Epithelial cell of proximal tubule (primary cell): ENCODE data around the gene PGM2. TPM values are rescaled to one million over a fixed set of nuclear protein-coding genes. Genes with fewer than 3 reads are reported as not detected.

Experiments
- DNase-seq: peaks from one replicate; pipeline ENCODE4 v3.0.0-alpha.2; 2011; ENCODE audit warnings: low read depth
- H3K4me3 ChIP-seq: 2 replicates; pipeline ENCODE4 v1.5.1; 2011; ENCODE audit warnings: low read depth, mild to moderate bottlenecking, low read length
- CTCF ChIP-seq: conservative IDR thresholded peaks from 2 replicates; pipeline ENCODE4 v1.5.1; 2012; ENCODE audit warnings: low read depth, mild to moderate bottlenecking, low read length
- total RNA-seq: library from RNA; depleted of rRNA; stranded (reverse); fragments of >200 nt; gene quantifications from 2 replicates; pipeline ENCODE4 v1.2.3, GENCODE V29; 2015

PGM2 gene
- total RNA-seq, 1 donor from 2014 or later: 27.4 TPM

GRCh38 chr4:37802068-37802666, 24.3 kb upstream of the PGM2 start:
- peak; percentile 78 for TF ChIP-seq CTCF
- no peak for DNase-seq
- no peak overlapping the region for H3K4me3 ChIP-seq

- TF ChIP-seq CTCF: peak; percentile 57
- H3K4me3 ChIP-seq: no peak overlapping the region
- DNase-seq: no peak
Observed at GRCh38 chr4:37803348-37803973, 23.0 kb upstream of the PGM2 start.

GRCh38 chr4:37805091-37805490, 21.4 kb upstream of the PGM2 start:
- H3K4me3 ChIP-seq: no peak overlapping the region
- TF ChIP-seq CTCF: no peak

GRCh38 chr4:37812713-37813112, 13.8 kb upstream of the PGM2 start:
- no peak for TF ChIP-seq CTCF
- peak; percentile 66 for DNase-seq
- H3K4me3 ChIP-seq: no peak overlapping the region

More at GRCh38 chr4:37805091-37805490, 21.4 kb upstream of the PGM2 start:
- DNase-seq: no peak

GRCh38 chr4:37815591-37815990, 10.9 kb upstream of the PGM2 start:
- H3K4me3 ChIP-seq: no peak overlapping the region
- no peak for DNase-seq
- TF ChIP-seq CTCF: no peak

- no peak for TF ChIP-seq CTCF
- H3K4me3 ChIP-seq: no peak overlapping the region
- DNase-seq: no peak
Observed at GRCh38 chr4:37816006-37816405, 10.5 kb upstream of the PGM2 start.

- no peak for DNase-seq
- no peak overlapping the region for H3K4me3 ChIP-seq
- no peak for TF ChIP-seq CTCF
Observed at GRCh38 chr4:37816719-37817118, 9.8 kb upstream of the PGM2 start.
